Renal cortical epithelial cell (primary cell): ENCODE results near the gene WEE2. TPM values are rescaled to one million over a fixed set of nuclear protein-coding genes. Genes with fewer than 3 reads are reported as not detected.

ENCODE experiments used
- DNase-seq: peaks from one replicate; pipeline ENCODE4 v3.0.0-alpha.2; 2011; ENCODE audit warnings: low read depth
- total RNA-seq: library from RNA; depleted of rRNA; stranded (reverse); fragments of >200 nt; gene quantifications from 2 replicates; pipeline ENCODE4 v1.2.3, GENCODE V29; 2014

Gene WEE2
- total RNA-seq, 1 donor from 2014 or later = under 0.01 TPM

GRCh38 chr7:141691540-141691939 is 16.6 kb upstream of the WEE2 start:
- DNase-seq = no peak

GRCh38 chr7:141691961-141692360 is 16.2 kb upstream of the WEE2 start:
- no peak for DNase-seq

- DNase-seq = no peak
Measured at GRCh38 chr7:141693082-141693481, 15.1 kb upstream of the WEE2 start.

- DNase-seq = peak; percentile 18
Measured at GRCh38 chr7:141695803-141696289, 12.3 kb upstream of the WEE2 start.

GRCh38 chr7:141696348-141696747 is 11.8 kb upstream of the WEE2 start:
- DNase-seq = no peak

- DNase-seq = peak; percentile 88
Measured at GRCh38 chr7:141697211-141697871, 10.8 kb upstream of the WEE2 start.

- DNase-seq = no peak
Measured at GRCh38 chr7:141698247-141699015, 9.7 kb upstream of the WEE2 start.

- DNase-seq = no peak
Measured at GRCh38 chr7:141699860-141700259, 8.3 kb upstream of the WEE2 start.

- DNase-seq = peak; percentile 25
Measured at GRCh38 chr7:141700296-141700847, 7.8 kb upstream of the WEE2 start.

GRCh38 chr7:141700848-141701371 is 7.2 kb upstream of the WEE2 start:
- DNase-seq = no peak

GRCh38 chr7:141701489-141702046 is 6.6 kb upstream of the WEE2 start:
- no peak for DNase-seq

- peak; percentile 21 for DNase-seq
Measured at GRCh38 chr7:141702047-141702567, 6.0 kb upstream of the WEE2 start, which contains the start of gene DENND11. Gene DENND11 (minus strand): TSS chr7:141702166. CDS start chr7:141702153, 13 bp downstream.

GRCh38 chr7:141702892-141703291 is 5.3 kb upstream of the WEE2 start:
- DNase-seq = no peak

- no peak for DNase-seq
Measured at GRCh38 chr7:141704112-141704511, 4.0 kb upstream of the WEE2 start.

GRCh38 chr7:141704741-141705140 is 3.4 kb upstream of the WEE2 start:
- DNase-seq = no peak

- no peak for DNase-seq
Measured at GRCh38 chr7:141706239-141707064, 1.7 kb upstream of the WEE2 start.

- DNase-seq = no peak
Measured at GRCh38 chr7:141709318-141709717, 1.2 kb downstream of the WEE2 start.

GRCh38 chr7:141709749-141710148 is 1.6 kb downstream of the WEE2 start:
- DNase-seq = no peak

- DNase-seq = no peak
Measured at GRCh38 chr7:141710301-141710700, 2.1 kb downstream of the WEE2 start.

- DNase-seq = no peak
Measured at GRCh38 chr7:141712603-141713255, 4.6 kb downstream of the WEE2 start.

GRCh38 chr7:141713890-141714289 is 5.7 kb downstream of the WEE2 start:
- no peak for DNase-seq
